IPS DF 6.9 (cell line): Measurements from ENCODE around the gene NAA40.

Source experiments
- DNase-seq: peaks from one replicate; pipeline ENCODE4 v3.0.0-alpha.2; 2013; ENCODE audit warnings: low read depth, low spot score
- H3K27ac ChIP-seq: one replicate; pipeline ENCODE4 v1.5.1; 2013; ENCODE audit warnings: low read length, control low read depth
- H3K27me3 ChIP-seq: 2 replicates; pipeline ENCODE4 v1.6.1; 2013; ENCODE audit warnings: mild to moderate bottlenecking, low read length; ENCODE audit not compliant: control insufficient read depth, insufficient read depth
- H3K36me3 ChIP-seq: 2 replicates; pipeline ENCODE4 v1.6.1; 2013; ENCODE audit warnings: low read length; ENCODE audit not compliant: control insufficient read depth, insufficient read depth
- H3K4me1 ChIP-seq: 2 replicates; pipeline ENCODE4 v1.6.1; 2013; ENCODE audit warnings: low read length; ENCODE audit not compliant: control insufficient read depth, insufficient read depth
- H3K4me3 ChIP-seq: 2 replicates; pipeline ENCODE4 v1.5.1; 2013; ENCODE audit warnings: mild to moderate bottlenecking, low read length
- H3K9me3 ChIP-seq: 2 replicates; pipeline ENCODE4 v1.6.1; 2013; ENCODE audit warnings: low read length, inconsistent platforms; ENCODE audit not compliant: control insufficient read depth, insufficient read depth
- WGBS: extraction: QIAGEN DNeasy Blood & Tissue Kit; methylation state at CpG from one replicate; pipeline ENCODE4 v1.1.7; 2013; ENCODE audit warnings: mixed read lengths, missing lambda C conversion rate; ENCODE audit not compliant: insufficient read length, insufficient coverage; 5-methylcytosine and 5-hydroxymethylcytosine counted together

The NAA40 gene

DNA sequence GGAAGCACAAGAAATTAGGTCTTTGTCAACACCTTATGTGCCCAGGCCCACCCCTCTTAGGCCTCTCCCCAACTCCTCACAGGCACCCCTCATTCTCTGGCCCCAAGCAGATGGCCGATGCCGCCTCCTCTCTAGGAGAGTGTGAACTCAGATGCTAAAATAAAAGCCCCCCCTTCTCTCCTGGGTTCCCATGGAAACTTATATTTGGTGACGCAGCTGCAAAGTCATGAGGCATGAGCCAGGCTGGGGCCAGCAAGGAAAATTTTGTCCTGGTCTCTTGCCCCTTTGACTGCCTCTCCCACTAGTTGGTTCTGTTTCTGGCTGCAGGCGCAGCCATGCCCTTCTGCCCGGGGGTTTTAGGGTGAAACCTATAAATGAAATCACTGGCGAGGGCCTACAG, 33.6 kb upstream of the NAA40 start:
- Histone ChIP-seq H3K4me3 (no peak overlapping the region), H3K27me3 (no peaks in the 10 kb centered on the region), H3K9me3 (no peaks in the 10 kb centered on the region), H3K36me3 (peaks cover 25% of the 10 kb centered on the region), H3K27ac (no peak overlapping the region), H3K4me1 (peaks cover 13% of the 10 kb centered on the region)
- DNase-seq = no peak
- WGBS = no CpG with 5 or more reads among the region's 6 CpGs

DNA sequence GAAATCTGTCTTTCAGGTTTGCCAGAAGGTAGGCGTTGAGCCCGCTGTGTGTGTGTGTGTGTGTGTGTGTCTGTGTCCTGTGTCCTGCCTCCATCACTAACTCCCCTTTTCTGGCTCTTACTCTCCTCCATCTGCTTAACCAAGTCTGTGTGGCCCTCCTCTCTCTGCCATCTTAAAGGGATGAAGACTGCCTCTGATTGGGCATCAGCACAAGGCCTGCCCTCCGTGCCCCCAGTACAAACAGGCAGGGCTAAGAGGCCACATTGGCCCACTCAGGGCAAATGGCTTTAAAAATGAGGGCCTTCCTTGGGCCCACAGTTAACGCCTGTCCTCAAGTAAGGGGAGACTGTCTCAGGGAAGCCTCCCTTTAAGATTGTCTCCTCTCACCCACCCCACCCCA, 32.7 kb upstream of the NAA40 start:
- Histone ChIP-seq H3K27me3 (no peaks in the 10 kb centered on the region), H3K9me3 (no peaks in the 10 kb centered on the region), H3K4me1 (peaks cover 17% of the 10 kb centered on the region), H3K36me3 (peaks cover 17% of the 10 kb centered on the region), H3K27ac (no peak overlapping the region), H3K4me3 (no peak overlapping the region)
- WGBS = no CpG with 5 or more reads among the region's 4 CpGs
- DNase-seq = no peak

DNA sequence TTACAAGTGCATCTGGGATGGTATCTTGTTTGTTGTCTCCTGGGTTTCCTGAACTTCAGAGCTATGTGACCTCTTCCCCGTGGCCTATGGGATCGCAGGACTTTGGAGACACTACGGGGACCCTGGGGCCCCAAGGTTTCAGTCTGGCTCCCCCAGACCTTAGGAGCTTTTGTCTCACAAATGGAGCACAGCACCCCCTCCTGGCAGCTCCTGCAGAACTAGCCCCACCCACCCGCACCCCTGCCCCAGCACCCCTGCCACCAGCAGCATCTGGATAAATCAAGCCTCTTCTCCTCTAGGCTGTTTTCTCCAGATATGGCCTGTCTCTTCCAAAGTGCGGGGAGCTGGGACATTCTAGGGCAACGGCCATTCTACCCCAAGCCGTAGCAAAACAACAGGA, 32.2 kb upstream of the NAA40 start:
- H3K27me3 ChIP-seq = no peaks in the 10 kb centered on the region
- no CpG with 5 or more reads among the region's 7 CpGs for WGBS
- no peaks in the 10 kb centered on the region for H3K9me3 ChIP-seq
- H3K36me3 ChIP-seq = peaks cover 17% of the 10 kb centered on the region
- no peak overlapping the region for H3K4me3 ChIP-seq
- H3K27ac ChIP-seq = no peak overlapping the region
- DNase-seq = no peak
- H3K4me1 ChIP-seq = peaks cover 19% of the 10 kb centered on the region

- H3K4me3 ChIP-seq = no peak overlapping the region
- peaks cover 17% of the 10 kb centered on the region for H3K36me3 ChIP-seq
- H3K4me1 ChIP-seq = peaks cover 19% of the 10 kb centered on the region
- H3K9me3 ChIP-seq = no peaks in the 10 kb centered on the region
- H3K27me3 ChIP-seq = no peaks in the 10 kb centered on the region
- WGBS = no CpG with 5 or more reads among the region's 6 CpGs
- H3K27ac ChIP-seq = no peak overlapping the region
- DNase-seq = no peak
These were observed 31.7 kb upstream of the NAA40 start for GRCh38 chr11:63907063-63907462.

DNA sequence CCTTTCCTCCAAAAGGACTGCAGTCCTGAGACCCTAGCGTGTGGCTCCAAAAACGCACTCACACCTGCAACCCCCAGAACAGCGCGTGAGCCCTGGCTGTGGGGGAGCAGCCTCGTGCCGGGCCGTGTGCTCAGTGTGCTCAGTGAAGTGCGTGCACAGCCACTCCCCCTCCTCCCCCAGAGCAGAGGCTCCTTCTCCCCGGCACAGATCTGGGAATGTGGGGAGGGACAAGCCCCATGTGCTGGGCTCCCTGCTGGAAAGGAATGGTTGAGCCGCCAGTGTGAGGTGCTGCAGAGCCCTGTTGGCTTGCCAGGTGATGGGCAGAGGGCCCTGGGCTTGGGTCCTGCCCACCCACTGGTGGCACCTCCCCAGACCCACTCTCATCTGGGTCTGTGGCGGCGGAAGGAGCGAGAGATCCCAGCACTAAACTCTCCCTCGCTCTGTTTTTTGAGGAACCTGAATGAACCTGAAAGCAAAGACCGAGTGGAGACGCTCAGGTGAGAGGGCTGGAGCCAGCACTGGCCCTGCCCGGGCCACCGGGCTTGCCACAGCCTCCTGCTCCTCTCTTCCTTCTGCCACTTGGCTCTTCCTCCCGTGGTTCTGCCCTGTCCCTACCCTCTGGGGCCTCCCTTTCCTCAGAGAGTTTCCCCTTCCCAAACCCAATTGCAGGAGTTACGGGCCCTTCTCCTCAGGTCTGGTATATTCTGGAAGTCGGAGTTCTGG, 30.8 kb upstream of the NAA40 start:
- Histone ChIP-seq H3K4me1 (peaks cover 19% of the 10 kb centered on the region), H3K27ac (no peak overlapping the region), H3K27me3 (no peaks in the 10 kb centered on the region), H3K4me3 (no peak overlapping the region), H3K9me3 (no peaks in the 10 kb centered on the region), H3K36me3 (peaks cover 9% of the 10 kb centered on the region)
- no CpG with 5 or more reads among the region's 21 CpGs for WGBS
- DNase-seq = no peak

- no peaks in the 10 kb centered on the region for H3K9me3 ChIP-seq
- no peaks in the 10 kb centered on the region for H3K27me3 ChIP-seq
- H3K4me1 ChIP-seq = peaks cover 19% of the 10 kb centered on the region
- no CpG with 5 or more reads among the region's 46 CpGs for WGBS
- no peak for DNase-seq
- H3K36me3 ChIP-seq = peaks cover 8% of the 10 kb centered on the region
- H3K4me3 ChIP-seq = no peak overlapping the region
- H3K27ac ChIP-seq = no peak overlapping the region
These were observed 30.0 kb upstream of the NAA40 start for GRCh38 chr11:63908631-63909401.

DNA sequence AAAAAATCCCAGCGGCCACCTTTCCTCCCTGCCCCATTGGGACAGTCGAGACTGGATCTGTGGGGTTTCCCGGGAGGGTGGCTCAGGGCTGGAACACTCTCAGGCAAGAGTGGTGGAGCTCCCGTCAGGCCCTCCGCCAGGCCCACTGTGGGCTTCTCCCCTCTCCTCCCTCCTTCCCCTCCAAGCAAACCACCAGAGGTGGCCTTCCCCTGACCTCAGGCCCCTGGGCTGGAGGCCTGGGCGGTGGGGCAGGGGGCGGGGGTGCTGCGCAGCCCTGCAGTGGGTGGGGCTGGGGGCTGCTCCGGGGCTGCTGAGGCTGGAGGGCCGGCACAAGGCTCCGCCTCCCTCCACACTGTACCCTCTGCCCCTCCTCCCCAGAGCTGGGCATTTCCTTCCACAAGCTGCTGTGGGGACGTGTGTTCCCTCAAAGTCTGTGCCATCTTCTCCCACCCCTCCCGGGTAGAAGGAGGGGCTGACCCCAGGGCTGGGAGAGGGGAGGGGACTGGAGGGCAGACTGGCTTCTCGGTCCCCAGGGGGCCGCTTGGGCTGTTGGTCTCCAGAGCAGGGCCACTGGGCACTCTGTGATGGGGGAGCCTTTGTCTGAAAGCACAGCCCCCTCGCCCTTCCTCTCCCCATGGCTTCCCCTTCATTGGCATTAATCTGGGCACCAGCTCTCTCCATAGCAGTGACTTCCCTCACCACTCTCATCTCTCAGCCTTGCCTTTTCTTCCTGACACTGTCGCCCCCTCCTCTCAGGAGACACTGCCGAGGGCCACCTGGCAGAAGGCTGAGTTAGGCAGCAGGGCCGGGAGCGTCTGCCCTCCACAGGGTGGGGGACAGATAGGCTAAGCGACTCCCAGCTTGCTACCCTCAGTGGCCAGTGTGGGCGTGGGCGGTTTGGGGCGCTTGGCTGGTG, 29.0 kb upstream of the NAA40 start:
- Histone ChIP-seq H3K9me3 (no peaks in the 10 kb centered on the region), H3K36me3 (peaks cover 8% of the 10 kb centered on the region), H3K27me3 (no peaks in the 10 kb centered on the region), H3K4me3 (no peak overlapping the region), H3K27ac (no peak overlapping the region), H3K4me1 (peaks cover 19% of the 10 kb centered on the region)
- no CpG with 5 or more reads among the region's 24 CpGs for WGBS
- DNase-seq = no peak

GRCh38 chr11:63910675-63911074, 28.1 kb upstream of the NAA40 start:
- Histone ChIP-seq H3K9me3 (no peaks in the 10 kb centered on the region), H3K4me3 (no peak overlapping the region), H3K27me3 (no peaks in the 10 kb centered on the region), H3K4me1 (peaks cover 23% of the 10 kb centered on the region), H3K27ac (no peak overlapping the region), H3K36me3 (peaks cover 8% of the 10 kb centered on the region)
- no peak for DNase-seq
- no CpG with 5 or more reads among the region's 9 CpGs for WGBS

- Histone ChIP-seq H3K36me3 (peaks cover 8% of the 10 kb centered on the region), H3K27ac (no peak overlapping the region), H3K4me3 (no peak overlapping the region), H3K27me3 (no peaks in the 10 kb centered on the region), H3K9me3 (no peaks in the 10 kb centered on the region), H3K4me1 (peaks cover 23% of the 10 kb centered on the region)
- no peak for DNase-seq
- WGBS = no CpG with 5 or more reads among the region's 8 CpGs
These were observed 27.4 kb upstream of the NAA40 start for GRCh38 chr11:63911440-63911839.

GRCh38 chr11:63911876-63912275, 26.9 kb upstream of the NAA40 start:
- Histone ChIP-seq H3K4me1 (peaks cover 23% of the 10 kb centered on the region), H3K27me3 (no peaks in the 10 kb centered on the region), H3K27ac (no peak overlapping the region), H3K36me3 (peaks cover 8% of the 10 kb centered on the region), H3K4me3 (no peak overlapping the region), H3K9me3 (no peaks in the 10 kb centered on the region)
- no peak for DNase-seq
- no CpG with 5 or more reads among the region's 22 CpGs for WGBS
